ENCODE data around the gene CDH20. TPM values are rescaled to one million over a fixed set of nuclear protein-coding genes. Genes with fewer than 3 reads are reported as not detected.

CDH20 gene
- total and polyA plus RNA-seq, 2 of the 13 experiments (the other 11 are each of a cell fraction or from before 2014, with no cell fraction given), result not detected

- TF ChIP-seq ZNF24 (IDR thresholded peaks at IDR 0.05) (no peak), PAX8 (CRISPR knock-in tag; IDR thresholded peaks at IDR 0.05; ENCODE audit: borderline replicate concordance) (no peak), CHCHD3 (CRISPR knock-in tag; IDR thresholded peaks at IDR 0.05) (no peak), ZBTB40 (IDR thresholded peaks at IDR 0.05) (no peak), ZBTB40 (CRISPR knock-in tag; IDR thresholded peaks at IDR 0.05) (no peak), STAG1 (CRISPR knock-in tag; IDR thresholded peaks at IDR 0.05) (peak; percentile 73), ZNF292 (CRISPR knock-in tag; IDR thresholded peaks at IDR 0.05; ENCODE audit: borderline replicate concordance, low read depth) (no peak), ATF7 (IDR thresholded peaks at IDR 0.05) (no peak), ATF7 (CRISPR knock-in tag; IDR thresholded peaks at IDR 0.05) (no peak), ZNF280D (CRISPR knock-in tag; IDR thresholded peaks at IDR 0.05) (no peak), CTCF (CRISPR knock-in tag; IDR thresholded peaks at IDR 0.05) (peak; percentile 73), HNF4G (IDR thresholded peaks at IDR 0.05; ENCODE audit: borderline replicate concordance, low read depth, low read length) (no peak), HNF4G (CRISPR knock-in tag; IDR thresholded peaks at IDR 0.05; ENCODE audit: borderline replicate concordance, low read depth) (no peak), GMEB2 (CRISPR knock-in tag; IDR thresholded peaks at IDR 0.05; ENCODE audit: low read depth) (no peak)
Observed at GRCh38 chr18:61502472-61502871, 169.2 kb downstream of the CDH20 start (continued).
